GM23338 (cell line): Measurements from ENCODE around the gene HHIPL1. TPM values are rescaled to one million over a fixed set of nuclear protein-coding genes. Genes with fewer than 3 reads are reported as not detected.

Source experiments
- ATAC-seq: fragments of 200-7000 bp; cut with Tn5 transposase; 3 replicates; pipeline ENCODE4 v1.9.1; 2020
- DNase-seq: peaks from one replicate; pipeline ENCODE4 v3.0.0-alpha.2; 2015; ENCODE audit warnings: low spot score
- H2AFZ ChIP-seq: fragments of 200-600 bp; sonication (generic); 2 replicates; pipeline ENCODE4 v1.8.0; 2016; ENCODE audit warnings: antibody characterized with exemption, mild to moderate bottlenecking, moderate library complexity
- H3F3A ChIP-seq: fragments of 200-600 bp; sonication (generic); replicated peaks from 2 replicates; pipeline ENCODE4 v1.8.0; 2017; ENCODE audit warnings: antibody characterized with exemption, mixed run types, low read depth
- H3K27ac ChIP-seq: fragments of 200-600 bp; sonication (generic); 2 replicates; pipeline ENCODE4 v1.6.1; 2016; ENCODE audit warnings: low read depth
- H3K27me3 ChIP-seq: fragments of 200-600 bp; sonication (generic); 2 replicates; pipeline ENCODE4 v1.8.0; 2016; ENCODE audit warnings: mild to moderate bottlenecking, mixed run types, moderate library complexity; ENCODE audit not compliant: insufficient read depth
- H3K36me3 ChIP-seq: fragments of 200-600 bp; sonication (generic); 2 replicates; pipeline ENCODE4 v1.8.0; 2016; ENCODE audit warnings: mild to moderate bottlenecking; ENCODE audit not compliant: insufficient read depth
- H3K4me1 ChIP-seq: fragments of 200-600 bp; sonication (generic); 2 replicates; pipeline ENCODE4 v1.8.0; 2016; ENCODE audit warnings: mild to moderate bottlenecking, moderate library complexity; ENCODE audit not compliant: insufficient read depth
- H3K4me2 ChIP-seq: fragments of 200-600 bp; sonication (generic); 2 replicates; pipeline ENCODE4 v1.7.1; 2017; ENCODE audit warnings: mixed run types
- H3K4me3 ChIP-seq: fragments of 200-600 bp; sonication (generic); 2 replicates; pipeline ENCODE4 v1.6.1; 2016; ENCODE audit warnings: mixed run types
- H3K79me2 ChIP-seq: fragments of 200-600 bp; sonication (generic); replicated peaks from 2 replicates; pipeline ENCODE4 v1.8.0; 2017; ENCODE audit warnings: mild to moderate bottlenecking; ENCODE audit not compliant: insufficient read depth
- H3K9me2 ChIP-seq: fragments of 200-600 bp; sonication (generic); 2 replicates; pipeline ENCODE4 v1.8.0; 2017; ENCODE audit not compliant: insufficient read depth
- H4K20me1 ChIP-seq: fragments of 200-600 bp; sonication (generic); replicated peaks from 2 replicates; pipeline ENCODE4 v1.8.0; 2017; ENCODE audit warnings: mild to moderate bottlenecking; ENCODE audit not compliant: insufficient read depth
- H3K27ac Mint-ChIP-seq: 2 replicates; pipeline ENCODE4 v1.8.0; 2020; ENCODE audit warnings: inconsistent platforms, mild to moderate bottlenecking, moderate library complexity, mixed read lengths
- H3K27me3 Mint-ChIP-seq: 3 replicates; pipeline ENCODE4 v1.8.0; 2022; ENCODE audit warnings: low read depth, mild to moderate bottlenecking, moderate library complexity, mixed read lengths, inconsistent platforms; ENCODE audit not compliant: insufficient read depth, poor library complexity
- H3K36me3 Mint-ChIP-seq: 3 replicates; pipeline ENCODE4 v1.8.0; 2021; ENCODE audit warnings: low read depth, mild to moderate bottlenecking, inconsistent platforms, moderate library complexity, mixed read lengths
- H3K4me1 Mint-ChIP-seq: 3 replicates; pipeline ENCODE4 v1.8.0; 2020; ENCODE audit warnings: mild to moderate bottlenecking, inconsistent platforms, mixed read lengths
- H3K4me3 Mint-ChIP-seq: 3 replicates; pipeline ENCODE4 v1.8.0; 2021; ENCODE audit warnings: moderate library complexity, mild to moderate bottlenecking, inconsistent platforms, mixed read lengths
- H3K9me3 Mint-ChIP-seq: 3 replicates; pipeline ENCODE4 v1.8.0; 2020; ENCODE audit warnings: moderate library complexity, mild to moderate bottlenecking, inconsistent platforms, mixed read lengths
- CREB1 ChIP-seq: fragments of 250-450 bp; sonication (Bioruptor Pico); IDR thresholded peaks from 2 replicates; pipeline ENCODE4 v1.5.0; 2020; ENCODE audit warnings: low read depth, mild to moderate bottlenecking, moderate library complexity
- ETS1 ChIP-seq: IDR thresholded peaks from 2 replicates; pipeline ENCODE4 v1.6.1; 2016; ENCODE audit warnings: antibody characterized with exemption
- EZH2phosphoT487 ChIP-seq: fragments of 200-600 bp; sonication (generic); IDR thresholded peaks from one replicate; pipeline ENCODE4 v1.8.1; 2018; ENCODE audit warnings: antibody characterized with exemption; ENCODE audit not compliant: unreplicated experiment
- POLR2AphosphoS5 ChIP-seq: IDR thresholded peaks from 2 replicates; pipeline ENCODE4 v1.6.1; 2016; ENCODE audit warnings: antibody characterized with exemption, low read depth
- STAT1 ChIP-seq: IDR thresholded peaks from one replicate; pipeline ENCODE4 v1.6.1; 2016; ENCODE audit warnings: antibody characterized with exemption; ENCODE audit not compliant: unreplicated experiment
- ZNF114 ChIP-seq: fragments of 250-450 bp; sonication (Bioruptor Pico); IDR thresholded peaks from 2 replicates; pipeline ENCODE4 v1.5.0; 2020; ENCODE audit warnings: mild to moderate bottlenecking, moderate library complexity
- polyA plus RNA-seq: library from polyadenylated mRNA; unstranded; fragments of >200 nt; fragmentation: Nextera tagmentation; extraction: Ambion mirVana; gene quantifications from 2 replicates; pipeline ENCODE4 v1.2.1, GENCODE V29; 2016
- total RNA-seq: library from RNA; depleted of rRNA; stranded (reverse); fragments of >200 nt; shearing (Covaris generic); gene quantifications from 2 replicates; pipeline ENCODE4 v1.2.3, GENCODE V29; 2014
- TF ChIP-seq, protein P1 (sequence below): fragments of 250-450 bp; sonication (Bioruptor Pico); IDR thresholded peaks from 2 replicates; pipeline ENCODE4 v1.5.0; 2020; ENCODE audit warnings: mild to moderate bottlenecking, moderate library complexity
- TF ChIP-seq, protein P2 (sequence below): IDR thresholded peaks from one replicate; pipeline ENCODE4 v1.6.1; 2018; ENCODE audit warnings: antibody characterized with exemption; ENCODE audit not compliant: unreplicated experiment
- TF ChIP-seq, protein P3 (sequence below), 2 experiments: fragments of 200-600 bp in 1 of 2; sonication (generic) in 1 of 2; conservative IDR thresholded peaks; 2 replicates each; pipeline versions ENCODE4 v1.5.1 to v1.6.1; 2016 to 2017; ENCODE audit warnings: antibody characterized with exemption in 2 of 2, low read depth in 2 of 2, mild to moderate bottlenecking in 2 of 2, moderate library complexity in 1 of 2

HHIPL1 gene
- total and polyA plus RNA-seq, 2 experiments from 2014 or later = 1.9 to 2.0 TPM

- Histone ChIP-seq H3K4me1 (no peaks in the 10 kb centered on the region), H4K20me1 (no peaks in the 10 kb centered on the region), H3K27ac (no peak overlapping the region), H3K79me2 (no peaks in the 10 kb centered on the region), H2AFZ (peak overlapping the region; percentile 59; the same call in 1 of the 2 replicates), H3K27me3 (no peaks in the 10 kb centered on the region), H3K4me3 (no peak overlapping the region), H3F3A (no peaks in the 10 kb centered on the region), H3K9me2 (no peaks in the 10 kb centered on the region), H3K36me3 (no peaks in the 10 kb centered on the region), H3K4me2 (no peak overlapping the region)
- H3K4me1 Mint-ChIP-seq = peaks cover 5% of the 10 kb centered on the region; the same call in 2 of the 3 replicates
- peaks cover 7% of the 10 kb centered on the region for H3K27me3 Mint-ChIP-seq
- ATAC-seq (no peak), DNase-seq (no peak)
- TF ChIP-seq EZH2phosphoT487 = no peak
- no peak for TF ChIP-seq ZNF114 (CRISPR knock-in tag)
- TF ChIP-seq, protein P1, sequence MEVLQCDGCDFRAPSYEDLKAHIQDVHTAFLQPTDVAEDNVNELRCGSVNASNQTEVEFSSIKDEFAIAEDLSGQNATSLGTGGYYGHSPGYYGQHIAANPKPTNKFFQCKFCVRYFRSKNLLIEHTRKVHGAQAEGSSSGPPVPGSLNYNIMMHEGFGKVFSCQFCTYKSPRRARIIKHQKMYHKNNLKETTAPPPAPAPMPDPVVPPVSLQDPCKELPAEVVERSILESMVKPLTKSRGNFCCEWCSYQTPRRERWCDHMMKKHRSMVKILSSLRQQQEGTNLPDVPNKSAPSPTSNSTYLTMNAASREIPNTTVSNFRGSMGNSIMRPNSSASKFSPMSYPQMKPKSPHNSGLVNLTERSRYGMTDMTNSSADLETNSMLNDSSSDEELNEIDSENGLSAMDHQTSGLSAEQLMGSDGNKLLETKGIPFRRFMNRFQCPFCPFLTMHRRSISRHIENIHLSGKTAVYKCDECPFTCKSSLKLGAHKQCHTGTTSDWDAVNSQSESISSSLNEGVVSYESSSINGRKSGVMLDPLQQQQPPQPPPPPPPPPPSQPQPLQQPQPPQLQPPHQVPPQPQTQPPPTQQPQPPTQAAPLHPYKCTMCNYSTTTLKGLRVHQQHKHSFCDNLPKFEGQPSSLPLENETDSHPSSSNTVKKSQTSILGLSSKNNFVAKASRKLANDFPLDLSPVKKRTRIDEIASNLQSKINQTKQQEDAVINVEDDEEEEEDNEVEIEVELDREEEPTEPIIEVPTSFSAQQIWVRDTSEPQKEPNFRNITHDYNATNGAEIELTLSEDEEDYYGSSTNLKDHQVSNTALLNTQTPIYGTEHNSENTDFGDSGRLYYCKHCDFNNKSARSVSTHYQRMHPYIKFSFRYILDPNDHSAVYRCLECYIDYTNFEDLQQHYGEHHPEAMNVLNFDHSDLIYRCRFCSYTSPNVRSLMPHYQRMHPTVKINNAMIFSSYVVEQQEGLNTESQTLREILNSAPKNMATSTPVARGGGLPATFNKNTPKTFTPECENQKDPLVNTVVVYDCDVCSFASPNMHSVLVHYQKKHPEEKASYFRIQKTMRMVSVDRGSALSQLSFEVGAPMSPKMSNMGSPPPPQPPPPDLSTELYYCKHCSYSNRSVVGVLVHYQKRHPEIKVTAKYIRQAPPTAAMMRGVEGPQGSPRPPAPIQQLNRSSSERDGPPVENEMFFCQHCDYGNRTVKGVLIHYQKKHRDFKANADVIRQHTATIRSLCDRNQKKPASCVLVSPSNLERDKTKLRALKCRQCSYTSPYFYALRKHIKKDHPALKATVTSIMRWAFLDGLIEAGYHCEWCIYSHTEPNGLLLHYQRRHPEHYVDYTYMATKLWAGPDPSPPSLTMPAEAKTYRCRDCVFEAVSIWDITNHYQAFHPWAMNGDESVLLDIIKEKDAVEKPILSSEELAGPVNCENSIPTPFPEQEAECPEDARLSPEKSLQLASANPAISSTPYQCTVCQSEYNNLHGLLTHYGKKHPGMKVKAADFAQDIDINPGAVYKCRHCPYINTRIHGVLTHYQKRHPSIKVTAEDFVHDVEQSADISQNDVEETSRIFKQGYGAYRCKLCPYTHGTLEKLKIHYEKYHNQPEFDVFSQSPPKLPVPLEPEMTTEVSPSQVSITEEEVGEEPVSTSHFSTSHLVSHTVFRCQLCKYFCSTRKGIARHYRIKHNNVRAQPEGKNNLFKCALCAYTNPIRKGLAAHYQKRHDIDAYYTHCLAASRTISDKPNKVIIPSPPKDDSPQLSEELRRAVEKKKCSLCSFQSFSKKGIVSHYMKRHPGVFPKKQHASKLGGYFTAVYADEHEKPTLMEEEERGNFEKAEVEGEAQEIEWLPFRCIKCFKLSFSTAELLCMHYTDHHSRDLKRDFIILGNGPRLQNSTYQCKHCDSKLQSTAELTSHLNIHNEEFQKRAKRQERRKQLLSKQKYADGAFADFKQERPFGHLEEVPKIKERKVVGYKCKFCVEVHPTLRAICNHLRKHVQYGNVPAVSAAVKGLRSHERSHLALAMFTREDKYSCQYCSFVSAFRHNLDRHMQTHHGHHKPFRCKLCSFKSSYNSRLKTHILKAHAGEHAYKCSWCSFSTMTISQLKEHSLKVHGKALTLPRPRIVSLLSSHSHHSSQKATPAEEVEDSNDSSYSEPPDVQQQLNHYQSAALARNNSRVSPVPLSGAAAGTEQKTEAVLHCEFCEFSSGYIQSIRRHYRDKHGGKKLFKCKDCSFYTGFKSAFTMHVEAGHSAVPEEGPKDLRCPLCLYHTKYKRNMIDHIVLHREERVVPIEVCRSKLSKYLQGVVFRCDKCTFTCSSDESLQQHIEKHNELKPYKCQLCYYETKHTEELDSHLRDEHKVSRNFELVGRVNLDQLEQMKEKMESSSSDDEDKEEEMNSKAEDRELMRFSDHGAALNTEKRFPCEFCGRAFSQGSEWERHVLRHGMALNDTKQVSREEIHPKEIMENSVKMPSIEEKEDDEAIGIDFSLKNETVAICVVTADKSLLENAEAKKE = no peak
- no peak for TF ChIP-seq STAT1
- no peak for TF ChIP-seq CREB1 (CRISPR knock-in tag)
- TF ChIP-seq POLR2AphosphoS5 = no peak
- TF ChIP-seq, protein P2, sequence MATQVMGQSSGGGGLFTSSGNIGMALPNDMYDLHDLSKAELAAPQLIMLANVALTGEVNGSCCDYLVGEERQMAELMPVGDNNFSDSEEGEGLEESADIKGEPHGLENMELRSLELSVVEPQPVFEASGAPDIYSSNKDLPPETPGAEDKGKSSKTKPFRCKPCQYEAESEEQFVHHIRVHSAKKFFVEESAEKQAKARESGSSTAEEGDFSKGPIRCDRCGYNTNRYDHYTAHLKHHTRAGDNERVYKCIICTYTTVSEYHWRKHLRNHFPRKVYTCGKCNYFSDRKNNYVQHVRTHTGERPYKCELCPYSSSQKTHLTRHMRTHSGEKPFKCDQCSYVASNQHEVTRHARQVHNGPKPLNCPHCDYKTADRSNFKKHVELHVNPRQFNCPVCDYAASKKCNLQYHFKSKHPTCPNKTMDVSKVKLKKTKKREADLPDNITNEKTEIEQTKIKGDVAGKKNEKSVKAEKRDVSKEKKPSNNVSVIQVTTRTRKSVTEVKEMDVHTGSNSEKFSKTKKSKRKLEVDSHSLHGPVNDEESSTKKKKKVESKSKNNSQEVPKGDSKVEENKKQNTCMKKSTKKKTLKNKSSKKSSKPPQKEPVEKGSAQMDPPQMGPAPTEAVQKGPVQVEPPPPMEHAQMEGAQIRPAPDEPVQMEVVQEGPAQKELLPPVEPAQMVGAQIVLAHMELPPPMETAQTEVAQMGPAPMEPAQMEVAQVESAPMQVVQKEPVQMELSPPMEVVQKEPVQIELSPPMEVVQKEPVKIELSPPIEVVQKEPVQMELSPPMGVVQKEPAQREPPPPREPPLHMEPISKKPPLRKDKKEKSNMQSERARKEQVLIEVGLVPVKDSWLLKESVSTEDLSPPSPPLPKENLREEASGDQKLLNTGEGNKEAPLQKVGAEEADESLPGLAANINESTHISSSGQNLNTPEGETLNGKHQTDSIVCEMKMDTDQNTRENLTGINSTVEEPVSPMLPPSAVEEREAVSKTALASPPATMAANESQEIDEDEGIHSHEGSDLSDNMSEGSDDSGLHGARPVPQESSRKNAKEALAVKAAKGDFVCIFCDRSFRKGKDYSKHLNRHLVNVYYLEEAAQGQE = no peak
- TF ChIP-seq, protein P3, sequence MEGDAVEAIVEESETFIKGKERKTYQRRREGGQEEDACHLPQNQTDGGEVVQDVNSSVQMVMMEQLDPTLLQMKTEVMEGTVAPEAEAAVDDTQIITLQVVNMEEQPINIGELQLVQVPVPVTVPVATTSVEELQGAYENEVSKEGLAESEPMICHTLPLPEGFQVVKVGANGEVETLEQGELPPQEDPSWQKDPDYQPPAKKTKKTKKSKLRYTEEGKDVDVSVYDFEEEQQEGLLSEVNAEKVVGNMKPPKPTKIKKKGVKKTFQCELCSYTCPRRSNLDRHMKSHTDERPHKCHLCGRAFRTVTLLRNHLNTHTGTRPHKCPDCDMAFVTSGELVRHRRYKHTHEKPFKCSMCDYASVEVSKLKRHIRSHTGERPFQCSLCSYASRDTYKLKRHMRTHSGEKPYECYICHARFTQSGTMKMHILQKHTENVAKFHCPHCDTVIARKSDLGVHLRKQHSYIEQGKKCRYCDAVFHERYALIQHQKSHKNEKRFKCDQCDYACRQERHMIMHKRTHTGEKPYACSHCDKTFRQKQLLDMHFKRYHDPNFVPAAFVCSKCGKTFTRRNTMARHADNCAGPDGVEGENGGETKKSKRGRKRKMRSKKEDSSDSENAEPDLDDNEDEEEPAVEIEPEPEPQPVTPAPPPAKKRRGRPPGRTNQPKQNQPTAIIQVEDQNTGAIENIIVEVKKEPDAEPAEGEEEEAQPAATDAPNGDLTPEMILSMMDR (conservative IDR thresholded peaks at IDR 0.05; ENCODE audit: low read depth in 2 of 2) = no peak
- no peak for TF ChIP-seq ETS1
- no peaks in the 10 kb centered on the region for H3K36me3 Mint-ChIP-seq
- H3K27ac Mint-ChIP-seq = no peak overlapping the region
- H3K9me3 Mint-ChIP-seq = peaks cover 8% of the 10 kb centered on the region; the same call in 1 of the 3 replicates
- H3K4me3 Mint-ChIP-seq = no peak overlapping the region
These were observed 70.5 kb downstream of the HHIPL1 start for GRCh38 chr14:99715266-99716000.
